ENCODE results near the gene ZACN.
"Not testable (repeated sequence)": the region's sequence is repeated elsewhere in the genome, so short reads cannot be mapped to it uniquely, and the experiment has no call there.

ZACN gene

DNA sequence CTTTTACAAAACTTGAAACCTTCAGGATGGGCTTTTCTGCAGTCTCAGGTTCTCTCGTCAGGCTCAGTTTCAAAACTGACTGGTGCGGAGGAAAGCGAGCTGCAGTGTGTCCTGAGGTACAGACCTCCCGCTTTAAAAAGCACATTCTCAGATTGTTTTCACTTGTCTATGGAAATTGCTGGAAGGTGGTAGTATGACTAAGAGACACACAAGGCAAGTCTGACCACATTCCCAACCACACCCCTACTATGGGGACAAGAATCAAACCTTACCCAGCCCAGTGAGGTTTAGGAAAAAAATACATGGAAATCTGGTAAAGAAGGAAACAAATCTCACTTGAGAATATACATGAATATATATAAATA, 24.9 kb upstream of the ZACN start:
- WGBS (ENCODE audit: insufficient coverage) = 89% methylated on average over 3 of the region's 4 CpGs
- Histone ChIP-seq H3K36me3 (ENCODE audit: control insufficient read depth in 4 of 4, insufficient read depth in 4 of 4, low read length in 3 of 4) (peaks cover 28 to 84% (median 62%) of the 10 kb centered on the region in 4 experiments), H3K27me3 (replicated peaks in 2 of 5; ENCODE audit: control insufficient read depth in 4 of 5, insufficient read depth in 5 of 5, low read length in 4 of 5) (no peaks in the 10 kb centered on the region), H3K27ac (ENCODE audit: insufficient read depth in 1 of 2, low read depth in 1 of 2, low read length in 2 of 2, poor library complexity in 1 of 2, severe bottlenecking in 2 of 2) (no peak overlapping the region), H3K4me3 (ENCODE audit: control insufficient read depth in 1 of 7, extremely low read depth in 1 of 7, insufficient read depth in 4 of 7, low read depth in 2 of 7, low read length in 6 of 7) (no peak overlapping the region), H3K9me3 (ENCODE audit: control extremely low read depth in 1 of 5, control insufficient read depth in 4 of 5, insufficient read depth in 2 of 5, low read depth in 1 of 5, low read length in 4 of 5) (no peaks in the 10 kb centered on the region), H3K4me1 (ENCODE audit: control extremely low read depth in 1 of 4, control insufficient read depth in 4 of 4, insufficient read depth in 4 of 4, low read length in 3 of 4) (no peaks in the 10 kb centered on the region)
- DNase-seq = no peak
- ChIA-PET POLR2A (no interaction called here), CTCF (interaction anchor here (1.0 to 6.0 kb wide), 3 partner anchors 39 to 349 kb away, joined by 3 to 61 read pairs (median 4); no protein-coding TSS in a partner anchor)

DNA sequence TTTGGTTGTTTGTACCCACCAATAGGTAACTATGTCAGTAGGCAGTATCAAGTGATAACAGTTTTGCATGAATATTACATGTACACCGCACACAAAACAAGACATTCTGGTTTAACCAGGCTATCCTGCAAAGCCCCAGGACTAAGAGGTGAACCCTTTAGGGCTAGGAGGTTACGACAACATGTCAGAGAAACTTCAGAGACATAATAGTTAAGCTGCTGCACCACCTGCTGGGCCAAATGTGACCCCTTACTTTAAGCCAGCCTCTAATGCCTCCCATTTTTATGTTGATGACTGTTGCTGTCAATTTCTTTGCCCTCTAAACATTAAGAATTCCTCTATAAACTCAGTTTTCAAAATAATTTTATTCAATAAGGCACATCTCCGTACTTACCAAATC, 22.1 kb upstream of the ZACN start:
- peaks cover 27 to 84% (median 62%) of the 10 kb centered on the region in 4 experiments for H3K36me3 ChIP-seq (ENCODE audit: control insufficient read depth in 4 of 4, insufficient read depth in 4 of 4, low read length in 3 of 4)
- CTCF ChIA-PET = interaction anchor here (0.8 to 6.0 kb wide), 11 partner anchors 9 to 181 kb away, joined by 3 to 61 read pairs (median 4); no protein-coding TSS in a partner anchor

DNA sequence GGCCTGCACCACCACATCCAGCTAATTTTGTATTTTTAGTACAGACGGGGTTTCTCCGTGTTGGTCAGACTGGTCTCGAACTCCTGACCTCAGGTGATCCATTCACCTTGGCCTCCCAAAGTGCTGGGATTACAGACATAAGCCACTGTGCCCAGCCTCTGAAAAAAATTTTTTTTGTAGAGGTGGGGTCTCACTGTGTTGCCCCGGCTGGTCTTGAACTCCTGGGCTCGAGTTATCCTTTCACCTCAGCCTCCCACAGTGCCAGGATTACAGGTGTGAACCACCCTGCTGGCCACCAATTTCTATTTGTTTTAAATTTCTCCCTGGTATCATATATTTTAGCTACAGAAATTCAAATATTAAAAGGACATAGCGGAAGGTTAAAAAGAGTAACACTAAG, 20.7 kb upstream of the ZACN start:
- WGBS (ENCODE audit: insufficient coverage) = 97% methylated on average over 3 of the region's 6 CpGs
- H3K4me3 ChIP-seq (ENCODE audit: control insufficient read depth in 1 of 7, extremely low read depth in 1 of 7, insufficient read depth in 4 of 7, low read depth in 2 of 7, low read length in 6 of 7); H3K4me1 ChIP-seq (ENCODE audit: control extremely low read depth in 1 of 4, control insufficient read depth in 4 of 4, insufficient read depth in 4 of 4, low read length in 3 of 4); DNase-seq; H3K27ac ChIP-seq (ENCODE audit: insufficient read depth in 1 of 2, low read depth in 1 of 2, low read length in 2 of 2, poor library complexity in 1 of 2, severe bottlenecking in 2 of 2); H3K9me3 ChIP-seq (ENCODE audit: control extremely low read depth in 1 of 5, control insufficient read depth in 4 of 5, insufficient read depth in 2 of 5, low read depth in 1 of 5, low read length in 4 of 5); H3K27me3 ChIP-seq (replicated peaks in 2 of 5; ENCODE audit: control insufficient read depth in 4 of 5, insufficient read depth in 5 of 5, low read length in 4 of 5); POLR2A ChIA-PET: not testable (repeated sequence)
- H3K36me3 ChIP-seq (ENCODE audit: control insufficient read depth in 4 of 4, insufficient read depth in 4 of 4, low read length in 3 of 4) = peaks cover 29 to 82% (median 60%) of the 10 kb centered on the region in 4 experiments
- CTCF ChIA-PET = interaction anchor here (0.6 to 6.0 kb wide), 8 partner anchors 8 to 72 kb away, joined by 3 to 61 read pairs (median 4); no protein-coding TSS in a partner anchor

More for the DNA sequence above, 22.1 kb upstream of the ZACN start:
- Histone ChIP-seq H3K27ac (ENCODE audit: insufficient read depth in 1 of 2, low read depth in 1 of 2, low read length in 2 of 2, poor library complexity in 1 of 2, severe bottlenecking in 2 of 2) (no peak overlapping the region), H3K4me3 (ENCODE audit: control insufficient read depth in 1 of 7, extremely low read depth in 1 of 7, insufficient read depth in 4 of 7, low read depth in 2 of 7, low read length in 6 of 7) (no peak overlapping the region), H3K27me3 (replicated peaks in 2 of 5; ENCODE audit: control insufficient read depth in 4 of 5, insufficient read depth in 5 of 5, low read length in 4 of 5) (no peaks in the 10 kb centered on the region), H3K4me1 (ENCODE audit: control extremely low read depth in 1 of 4, control insufficient read depth in 4 of 4, insufficient read depth in 4 of 4, low read length in 3 of 4) (no peaks in the 10 kb centered on the region), H3K9me3 (ENCODE audit: control extremely low read depth in 1 of 5, control insufficient read depth in 4 of 5, insufficient read depth in 2 of 5, low read depth in 1 of 5, low read length in 4 of 5) (no peaks in the 10 kb centered on the region)
- 100% methylated on average over 2 of the region's 3 CpGs for WGBS (ENCODE audit: insufficient coverage)
- peak in 2 of 3 donors; percentile 58 to 59 for DNase-seq
- POLR2A ChIA-PET = interaction anchor here (1.0 kb wide), 1 partner anchor 43 kb away, joined by 4 read pairs; no protein-coding TSS in a partner anchor

DNA sequence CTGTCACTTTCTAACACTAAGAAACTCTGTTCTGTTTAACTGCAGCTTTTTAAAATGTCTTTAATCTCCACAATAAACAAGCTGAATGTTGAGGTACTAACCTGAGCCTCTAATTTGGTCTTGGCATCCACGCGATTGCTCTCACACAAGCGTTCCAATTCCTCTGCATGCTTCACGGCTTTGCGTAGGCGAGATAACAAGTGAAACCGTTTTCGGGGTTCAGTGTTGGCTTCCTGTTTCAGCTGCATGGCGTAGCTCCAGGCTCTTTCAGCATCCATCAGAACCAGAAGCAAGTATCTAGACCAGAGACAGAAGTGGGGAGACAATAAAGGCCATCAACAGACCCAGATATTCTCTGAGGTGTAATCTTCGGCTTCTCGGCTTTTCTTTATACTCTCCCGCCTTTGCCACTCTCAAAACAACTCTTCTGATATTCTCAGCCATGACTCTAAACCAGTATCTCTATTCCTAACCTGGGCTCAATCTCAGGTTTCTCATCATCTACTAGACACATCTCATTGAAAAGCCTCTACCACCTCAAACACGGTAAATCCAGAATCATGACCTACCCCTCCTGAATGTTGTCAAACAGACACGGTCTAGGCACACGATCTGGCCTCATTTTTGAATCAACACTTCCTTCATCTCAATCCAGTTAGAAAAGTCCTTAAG, 15.0 kb upstream of the ZACN start:
- CTCF ChIA-PET = interaction anchor here (0.8 to 2.7 kb wide), 7 partner anchors 17 to 59 kb away, joined by 3 to 16 read pairs (median 5); no protein-coding TSS in a partner anchor

DNA sequence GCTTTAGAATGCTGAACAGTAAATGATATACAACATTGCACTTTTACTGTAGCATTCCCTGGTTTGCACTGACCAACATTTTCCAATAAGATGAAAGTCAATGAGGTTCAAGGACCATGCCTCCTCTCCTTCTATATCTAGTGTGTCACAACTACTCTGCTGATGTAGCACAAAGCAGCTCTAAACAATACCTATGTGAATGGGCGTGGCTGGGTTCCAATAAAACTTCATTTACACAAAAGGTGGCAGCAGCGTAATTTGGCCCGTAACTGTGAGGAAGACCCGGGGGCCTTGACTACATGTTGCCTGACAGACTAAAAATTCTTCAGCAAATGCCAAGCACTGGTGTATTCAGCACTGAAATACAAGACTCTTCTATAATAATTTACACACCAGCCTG, 13.2 kb upstream of the ZACN start:
- peaks cover 0 to 9% (median 3%) of the 10 kb centered on the region in 4 experiments for H3K4me1 ChIP-seq (ENCODE audit: control extremely low read depth in 1 of 4, control insufficient read depth in 4 of 4, insufficient read depth in 4 of 4, low read length in 3 of 4)
- POLR2A ChIA-PET = interaction anchor here (0.9 kb wide), 1 partner anchor 36 kb away, joined by 9 read pairs; no protein-coding TSS in a partner anchor
- H3K4me3 ChIP-seq (ENCODE audit: control insufficient read depth in 1 of 7, extremely low read depth in 1 of 7, insufficient read depth in 4 of 7, low read depth in 2 of 7, low read length in 6 of 7) = no peak overlapping the region
- no peak for DNase-seq
- WGBS (ENCODE audit: insufficient coverage) = 96% methylated on average over 4 of the region's 4 CpGs
- H3K27ac ChIP-seq (ENCODE audit: insufficient read depth in 1 of 2, low read depth in 1 of 2, low read length in 2 of 2, poor library complexity in 1 of 2, severe bottlenecking in 2 of 2) = no peak overlapping the region
- no peaks in the 10 kb centered on the region for H3K9me3 ChIP-seq (ENCODE audit: control extremely low read depth in 1 of 5, control insufficient read depth in 4 of 5, insufficient read depth in 2 of 5, low read depth in 1 of 5, low read length in 4 of 5)
- no peaks in the 10 kb centered on the region for H3K27me3 ChIP-seq (replicated peaks in 2 of 5; ENCODE audit: control insufficient read depth in 4 of 5, insufficient read depth in 5 of 5, low read length in 4 of 5)
- CTCF ChIA-PET = interaction anchor here (0.6 to 2.7 kb wide), 10 partner anchors 8 to 139 kb away, joined by 3 to 16 read pairs (median 3); no protein-coding TSS in a partner anchor
- H3K36me3 ChIP-seq (ENCODE audit: control insufficient read depth in 4 of 4, insufficient read depth in 4 of 4, low read length in 3 of 4) = peaks cover 23 to 72% (median 51%) of the 10 kb centered on the region in 4 experiments

More for the DNA sequence above, 15.0 kb upstream of the ZACN start:
- no peak overlapping the region for H3K27ac ChIP-seq (ENCODE audit: insufficient read depth in 1 of 2, low read depth in 1 of 2, low read length in 2 of 2, poor library complexity in 1 of 2, severe bottlenecking in 2 of 2)
- H3K4me3 ChIP-seq (ENCODE audit: control insufficient read depth in 1 of 7, extremely low read depth in 1 of 7, insufficient read depth in 4 of 7, low read depth in 2 of 7, low read length in 6 of 7) = no peak overlapping the region
- H3K9me3 ChIP-seq (ENCODE audit: control extremely low read depth in 1 of 5, control insufficient read depth in 4 of 5, insufficient read depth in 2 of 5, low read depth in 1 of 5, low read length in 4 of 5) = no peaks in the 10 kb centered on the region
- H3K4me1 ChIP-seq (ENCODE audit: control extremely low read depth in 1 of 4, control insufficient read depth in 4 of 4, insufficient read depth in 4 of 4, low read length in 3 of 4) = peaks cover 0 to 4% (median 0%) of the 10 kb centered on the region in 4 experiments
- POLR2A ChIA-PET = interaction anchor here (0.6 kb wide), 1 partner anchor 28 kb away, joined by 3 read pairs; no protein-coding TSS in a partner anchor
- H3K27me3 ChIP-seq (replicated peaks in 2 of 5; ENCODE audit: control insufficient read depth in 4 of 5, insufficient read depth in 5 of 5, low read length in 4 of 5) = no peaks in the 10 kb centered on the region
- peak in 1 of 3 donors; percentile 24 for DNase-seq
- WGBS (ENCODE audit: insufficient coverage) = 87% methylated on average over 15 of the region's 15 CpGs
- peaks cover 28 to 83% (median 61%) of the 10 kb centered on the region in 4 experiments for H3K36me3 ChIP-seq (ENCODE audit: control insufficient read depth in 4 of 4, insufficient read depth in 4 of 4, low read length in 3 of 4)

- ChIA-PET POLR2A (no interaction called here), CTCF (interaction anchor here (1.3 to 1.4 kb wide), 2 partner anchors 52 to 58 kb away, joined by 3 to 4 read pairs; no protein-coding TSS in a partner anchor)
- peaks cover 10 to 45% (median 42%) of the 10 kb centered on the region in 4 experiments for H3K4me1 ChIP-seq (ENCODE audit: control extremely low read depth in 1 of 4, control insufficient read depth in 4 of 4, insufficient read depth in 4 of 4, low read length in 3 of 4)
- DNase-seq = no peak
- WGBS (ENCODE audit: insufficient coverage) = 31% methylated on average over 9 of the region's 15 CpGs
- peak overlapping the region; percentile 81 to 98 (median 92) for H3K4me3 ChIP-seq (ENCODE audit: control insufficient read depth in 1 of 7, extremely low read depth in 1 of 7, insufficient read depth in 4 of 7, low read depth in 2 of 7, low read length in 6 of 7)
- H3K27me3 ChIP-seq (replicated peaks in 2 of 5; ENCODE audit: control insufficient read depth in 4 of 5, insufficient read depth in 5 of 5, low read length in 4 of 5) = peaks cover 2 to 33% (median 17%) of the 10 kb centered on the region in 5 experiments
- peak overlapping the region; percentile 84 to 94 for H3K27ac ChIP-seq (ENCODE audit: insufficient read depth in 1 of 2, low read depth in 1 of 2, low read length in 2 of 2, poor library complexity in 1 of 2, severe bottlenecking in 2 of 2)
- no peaks in the 10 kb centered on the region for H3K9me3 ChIP-seq (ENCODE audit: control extremely low read depth in 1 of 5, control insufficient read depth in 4 of 5, insufficient read depth in 2 of 5, low read depth in 1 of 5, low read length in 4 of 5)
- peaks cover 4 to 21% (median 17%) of the 10 kb centered on the region in 4 experiments for H3K36me3 ChIP-seq (ENCODE audit: control insufficient read depth in 4 of 4, insufficient read depth in 4 of 4, low read length in 3 of 4)
Measured at GRCh38 chr17:76071531-76072147, 7.3 kb upstream of the ZACN start.
